WTC11 (cell line): Measurements from ENCODE around the gene PRRC2B. TPM values are rescaled to one million over a fixed set of nuclear protein-coding genes. Genes with fewer than 3 reads are reported as not detected.

ENCODE experiments used
- ATAC-seq: fragments of 200-7000 bp; cut with Tn5 transposase; 2 replicates; pipeline ENCODE4 v1.10.0; 2021; ENCODE audit warnings: mild to moderate bottlenecking, moderate library complexity
- CTCF ChIA-PET: fragments of 300-600 bp; sonication (Branson Sonifier 250); formaldehyde crosslinking; loops from one replicate; lab custom pipeline; 2021; ENCODE audit warnings: antibody characterized with exemption; lab: Charles Lee
- POLR2A ChIA-PET: fragments of 350-600 bp; sonication (Branson Sonifier 250); formaldehyde crosslinking; loops from one replicate; lab custom pipeline; 2021; ENCODE audit warnings: antibody characterized with exemption; lab: Charles Lee
- DNase-seq: peaks from one replicate; pipeline ENCODE4 v3.0.0; 2021; ENCODE audit warnings: low spot score
- H3K27ac Mint-ChIP-seq: 2 replicates; pipeline ENCODE4 v1.8.0; 2021; ENCODE audit warnings: mixed read lengths
- H3K27me3 Mint-ChIP-seq: 2 replicates; pipeline ENCODE4 v1.8.0; 2021; ENCODE audit warnings: low read depth, mild to moderate bottlenecking, moderate library complexity, mixed read lengths
- H3K36me3 Mint-ChIP-seq: 2 replicates; pipeline ENCODE4 v1.8.0; 2021; ENCODE audit warnings: mixed read lengths
- H3K4me1 Mint-ChIP-seq: 2 replicates; pipeline ENCODE4 v1.8.0; 2022; ENCODE audit warnings: mixed read lengths
- H3K4me3 Mint-ChIP-seq: 2 replicates; pipeline ENCODE4 v1.8.0; 2021; ENCODE audit warnings: mild to moderate bottlenecking, moderate library complexity, mixed read lengths
- H3K9me3 Mint-ChIP-seq: 2 replicates; pipeline ENCODE4 v1.8.0; 2021; ENCODE audit warnings: mixed read lengths
- AFF4 ChIP-seq: sonication (generic); formaldehyde crosslinking; IDR thresholded peaks from 2 replicates; pipeline ENCODE4 v1.8.1; 2023; ENCODE audit warnings: mild to moderate bottlenecking, missing genetic modification reagents, borderline replicate concordance
- CDX4 ChIP-seq: fragments of 250-450 bp; sonication (Bioruptor Pico); IDR thresholded peaks from 2 replicates; pipeline ENCODE4 v1.9.0; 2021; ENCODE audit warnings: moderate library complexity, mild to moderate bottlenecking, inconsistent platforms, borderline replicate concordance
- ERG ChIP-seq: fragments of 250-450 bp; sonication (Bioruptor Pico); IDR thresholded peaks from 2 replicates; pipeline ENCODE4 v1.8.0; 2021; ENCODE audit warnings: mild to moderate bottlenecking
- KAT7 ChIP-seq: sonication (generic); formaldehyde crosslinking; IDR thresholded peaks from 2 replicates; pipeline ENCODE4 v1.8.1; 2023; ENCODE audit warnings: missing genetic modification reagents, mild to moderate bottlenecking, borderline replicate concordance
- NFYB ChIP-seq: sonication (generic); formaldehyde crosslinking; conservative IDR thresholded peaks from 2 replicates; pipeline ENCODE4 v1.8.0; 2022; ENCODE audit warnings: low read depth, missing genetic modification reagents
- ZNF425 ChIP-seq: fragments of 250-450 bp; sonication (Bioruptor Pico); conservative IDR thresholded peaks from 2 replicates; pipeline ENCODE4 v1.9.0; 2021; ENCODE audit warnings: mild to moderate bottlenecking
- total RNA-seq: library from RNA; stranded (reverse); gene quantifications from 3 replicates; pipeline ENCODE4 v1.2.3, GENCODE V29; 2021

The PRRC2B gene
- total RNA-seq, 1 experiment from 2014 or later = 272 TPM

- H3K27me3 Mint-ChIP-seq = peaks cover 6% of the 10 kb centered on the region
Measured at GRCh38 chr9:131530546-131530919, 136.6 kb downstream of the PRRC2B start.

More at GRCh38 chr9:131530546-131530919, 136.6 kb downstream of the PRRC2B start:
- H3K36me3 Mint-ChIP-seq = peaks cover 31% of the 10 kb centered on the region
- no peaks in the 10 kb centered on the region for H3K9me3 Mint-ChIP-seq
- H3K27ac Mint-ChIP-seq = no peak overlapping the region
- TF ChIP-seq NFYB (CRISPR knock-in tag) = 0 out of 2 replicates have a peak, but pooled peaks have one; percentile 8
- no peak for TF ChIP-seq CDX4 (CRISPR knock-in tag)
- TF ChIP-seq ERG = no peak
- TF ChIP-seq ZNF425 (CRISPR knock-in tag) = no peak
- no peak for TF ChIP-seq AFF4 (CRISPR knock-in tag)
- TF ChIP-seq KAT7 (CRISPR knock-in tag) = no peak
- H3K4me1 Mint-ChIP-seq = peaks cover 6% of the 10 kb centered on the region; the same call in 1 of the 2 replicates
- ChIA-PET CTCF (interaction anchor here (0.9 kb wide), 1 partner anchor 181 kb away, joined by 3 read pairs; no protein-coding TSS in a partner anchor), POLR2A (no interaction called here)
- ATAC-seq = peak; percentile 8
- peak overlapping the region; percentile 80 for H3K4me3 Mint-ChIP-seq
- DNase-seq = peak; percentile 58
